HEK293 (cell line): ENCODE data around the gene MBD3L3.

Experiments
- IKZF3 ChIP-seq: fragments of 450-650 bp; IDR thresholded peaks from 2 replicates; pipeline ENCODE4 v1.5.0; 2018; ENCODE audit warnings: missing biosample characterization, mild to moderate bottlenecking, missing genetic modification characterization, moderate library complexity
- KLF1 ChIP-seq: fragments of 450-650 bp; formaldehyde crosslinking; IDR thresholded peaks from 2 replicates; pipeline ENCODE4 v1.5.1; 2016; ENCODE audit warnings: missing biosample characterization, missing genetic modification characterization
- KLF16 ChIP-seq: fragments of 450-650 bp; formaldehyde crosslinking; IDR thresholded peaks from 2 replicates; pipeline ENCODE4 v1.5.1; 2017; ENCODE audit warnings: missing biosample characterization, missing genetic modification characterization
- KLF9 ChIP-seq: fragments of 450-650 bp; formaldehyde crosslinking; IDR thresholded peaks from 2 replicates; pipeline ENCODE4 v1.5.1; 2016; ENCODE audit warnings: missing biosample characterization, missing genetic modification characterization, low read depth
- SP2 ChIP-seq: fragments of 450-650 bp; formaldehyde crosslinking; IDR thresholded peaks from 2 replicates; pipeline ENCODE4 v1.5.1; 2016; ENCODE audit warnings: missing biosample characterization, missing genetic modification characterization
- SP3 ChIP-seq: fragments of 450-650 bp; formaldehyde crosslinking; IDR thresholded peaks from 2 replicates; pipeline ENCODE4 v1.5.1; 2016; ENCODE audit warnings: missing biosample characterization, missing genetic modification characterization
- ZBTB11 ChIP-seq: fragments of 450-650 bp; formaldehyde crosslinking; conservative IDR thresholded peaks from 2 replicates; pipeline ENCODE4 v1.5.1; 2016; ENCODE audit warnings: low read depth, missing biosample characterization, missing genetic modification characterization
- ZBTB17 ChIP-seq: fragments of 450-650 bp; formaldehyde crosslinking; IDR thresholded peaks from 2 replicates; pipeline ENCODE4 v1.5.1; 2016; ENCODE audit warnings: missing biosample characterization, missing genetic modification characterization
- ZBTB26 ChIP-seq: fragments of 450-650 bp; formaldehyde crosslinking; optimal IDR thresholded peaks from 2 replicates; pipeline ENCODE3; 2016; ENCODE audit warnings: missing biosample characterization, mild to moderate bottlenecking, missing genetic modification characterization
- ZBTB48 ChIP-seq: fragments of 450-650 bp; formaldehyde crosslinking; IDR thresholded peaks from 2 replicates; pipeline ENCODE4 v1.5.1; 2016; ENCODE audit warnings: missing biosample characterization, missing genetic modification characterization
- ZEB2 ChIP-seq: fragments of 450-650 bp; formaldehyde crosslinking; IDR thresholded peaks from 2 replicates; pipeline ENCODE4 v1.5.1; 2016; ENCODE audit warnings: missing biosample characterization, missing genetic modification characterization
- ZFHX2 ChIP-seq: fragments of 450-650 bp; formaldehyde crosslinking; conservative IDR thresholded peaks from 2 replicates; pipeline ENCODE4 v1.5.1; 2016; ENCODE audit warnings: missing biosample characterization, missing genetic modification characterization
- ZFP37 ChIP-seq: fragments of 450-650 bp; formaldehyde crosslinking; IDR thresholded peaks from 2 replicates; pipeline ENCODE4 v1.5.1; 2016; ENCODE audit warnings: missing biosample characterization, missing genetic modification characterization
- ZNF239 ChIP-seq: fragments of 450-650 bp; formaldehyde crosslinking; IDR thresholded peaks from 2 replicates; pipeline ENCODE4 v1.5.1; 2016; ENCODE audit warnings: missing biosample characterization, missing genetic modification characterization
- ZNF24 ChIP-seq: fragments of 450-650 bp; formaldehyde crosslinking; IDR thresholded peaks from 2 replicates; pipeline ENCODE4 v1.5.1; 2016; ENCODE audit warnings: missing biosample characterization, missing genetic modification characterization
- ZNF335 ChIP-seq: fragments of 450-650 bp; formaldehyde crosslinking; conservative IDR thresholded peaks from 2 replicates; pipeline ENCODE4 v1.5.1; 2016; ENCODE audit warnings: missing biosample characterization, missing genetic modification characterization
- ZNF426 ChIP-seq: fragments of 450-650 bp; formaldehyde crosslinking; IDR thresholded peaks from 2 replicates; pipeline ENCODE4 v1.5.1; 2017; ENCODE audit warnings: missing biosample characterization, missing genetic modification characterization, mild to moderate bottlenecking, inconsistent platforms, moderate library complexity
- ZNF473 ChIP-seq: fragments of 450-650 bp; formaldehyde crosslinking; IDR thresholded peaks from 2 replicates; pipeline ENCODE4 v1.5.1; 2017; ENCODE audit warnings: missing biosample characterization, missing genetic modification characterization
- ZNF621 ChIP-seq: fragments of 450-650 bp; formaldehyde crosslinking; IDR thresholded peaks from 2 replicates; pipeline ENCODE4 v1.5.1; 2017; ENCODE audit warnings: missing biosample characterization, missing genetic modification characterization
- ZNF660 ChIP-seq: fragments of 450-650 bp; IDR thresholded peaks from 2 replicates; pipeline ENCODE4 v1.5.1; 2018; ENCODE audit warnings: missing biosample characterization, mild to moderate bottlenecking, missing genetic modification characterization
- ZNF664 ChIP-seq: fragments of 450-650 bp; formaldehyde crosslinking; IDR thresholded peaks from 2 replicates; pipeline ENCODE4 v1.5.1; 2016; ENCODE audit warnings: missing biosample characterization, missing genetic modification characterization
- ZNF76 ChIP-seq: fragments of 450-650 bp; formaldehyde crosslinking; IDR thresholded peaks from 2 replicates; pipeline ENCODE4; 2016; ENCODE audit warnings: low read depth, missing biosample characterization, missing genetic modification characterization, borderline replicate concordance
- ZNF843 ChIP-seq: fragments of 450-650 bp; formaldehyde crosslinking; IDR thresholded peaks from 2 replicates; pipeline ENCODE4 v1.5.1; 2016; ENCODE audit warnings: missing biosample characterization, missing genetic modification characterization
- ZSCAN16 ChIP-seq: fragments of 450-650 bp; formaldehyde crosslinking; IDR thresholded peaks from 2 replicates; pipeline ENCODE4 v1.5.1; 2016; ENCODE audit warnings: missing biosample characterization, missing genetic modification characterization
- TF ChIP-seq, protein P1 (sequence below): IDR thresholded peaks from 2 replicates; pipeline ENCODE4 v1.6.1; 2011; ENCODE audit warnings: mild to moderate bottlenecking, low read depth, low read length, borderline replicate concordance
- TF ChIP-seq, protein P2 (sequence below): fragments of 450-650 bp; formaldehyde crosslinking; IDR thresholded peaks from 2 replicates; pipeline ENCODE4 v1.5.1; 2016; ENCODE audit warnings: missing biosample characterization, missing genetic modification characterization
- TF ChIP-seq, protein P3 (sequence below): fragments of 450-650 bp; formaldehyde crosslinking; IDR thresholded peaks from 2 replicates; pipeline ENCODE4 v1.5.1; 2016; ENCODE audit warnings: missing biosample characterization, missing genetic modification characterization, low read depth
- TF ChIP-seq, protein P4 (sequence below): fragments of 450-650 bp; formaldehyde crosslinking; IDR thresholded peaks from 2 replicates; pipeline ENCODE4; 2016; ENCODE audit warnings: missing biosample characterization, missing genetic modification characterization

The MBD3L3 gene

GRCh38 chr19:7069042-7069903, 10.8 kb upstream of the MBD3L3 start, which contains the start of gene ZNF557 (continued):
- TF ChIP-seq ZBTB11 (peak; percentile 97), ZNF621 (tag by site-specific recombination) (no peak), SP3 (tag by site-specific recombination) (peak; percentile 95), SP2 (peak; percentile 95), ZFHX2 (tag by site-specific recombination) (peak; percentile 99), ZNF664 (tag by site-specific recombination) (no peak), ZNF473 (tag by site-specific recombination) (no peak), KLF1 (tag by site-specific recombination) (peak; percentile 66), IKZF3 (tag by site-specific recombination) (no peak), ZNF24 (tag by site-specific recombination) (no peak), ZSCAN16 (tag by site-specific recombination) (no peak), ZNF843 (tag by site-specific recombination) (peak; percentile 32; the same call in 1 of the 2 replicates), ZEB2 (tag by site-specific recombination) (no peak), ZNF76 (tag by site-specific recombination) (peak; percentile 57), ZBTB48 (no peak), ZBTB17 (tag by site-specific recombination) (peak; percentile 44), ZBTB26 (peak; percentile 49), ZNF239 (tag by site-specific recombination) (no peak), KLF9 (tag by site-specific recombination) (peak; percentile 90), ZNF660 (tag by site-specific recombination) (peak; percentile 74; the same call in 1 of the 2 replicates), ZNF426 (tag by site-specific recombination) (no peak), ZNF335 (tag by site-specific recombination) (peak; percentile 93), ZFP37 (tag by site-specific recombination) (0 out of 2 replicates have a peak, but pooled peaks have one; percentile 23), KLF16 (peak; percentile 66)
- TF ChIP-seq, protein P1, sequence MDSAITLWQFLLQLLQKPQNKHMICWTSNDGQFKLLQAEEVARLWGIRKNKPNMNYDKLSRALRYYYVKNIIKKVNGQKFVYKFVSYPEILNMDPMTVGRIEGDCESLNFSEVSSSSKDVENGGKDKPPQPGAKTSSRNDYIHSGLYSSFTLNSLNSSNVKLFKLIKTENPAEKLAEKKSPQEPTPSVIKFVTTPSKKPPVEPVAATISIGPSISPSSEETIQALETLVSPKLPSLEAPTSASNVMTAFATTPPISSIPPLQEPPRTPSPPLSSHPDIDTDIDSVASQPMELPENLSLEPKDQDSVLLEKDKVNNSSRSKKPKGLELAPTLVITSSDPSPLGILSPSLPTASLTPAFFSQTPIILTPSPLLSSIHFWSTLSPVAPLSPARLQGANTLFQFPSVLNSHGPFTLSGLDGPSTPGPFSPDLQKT = peak; percentile 85; the same call in 1 of the 2 replicates
- TF ChIP-seq, protein P2, sequence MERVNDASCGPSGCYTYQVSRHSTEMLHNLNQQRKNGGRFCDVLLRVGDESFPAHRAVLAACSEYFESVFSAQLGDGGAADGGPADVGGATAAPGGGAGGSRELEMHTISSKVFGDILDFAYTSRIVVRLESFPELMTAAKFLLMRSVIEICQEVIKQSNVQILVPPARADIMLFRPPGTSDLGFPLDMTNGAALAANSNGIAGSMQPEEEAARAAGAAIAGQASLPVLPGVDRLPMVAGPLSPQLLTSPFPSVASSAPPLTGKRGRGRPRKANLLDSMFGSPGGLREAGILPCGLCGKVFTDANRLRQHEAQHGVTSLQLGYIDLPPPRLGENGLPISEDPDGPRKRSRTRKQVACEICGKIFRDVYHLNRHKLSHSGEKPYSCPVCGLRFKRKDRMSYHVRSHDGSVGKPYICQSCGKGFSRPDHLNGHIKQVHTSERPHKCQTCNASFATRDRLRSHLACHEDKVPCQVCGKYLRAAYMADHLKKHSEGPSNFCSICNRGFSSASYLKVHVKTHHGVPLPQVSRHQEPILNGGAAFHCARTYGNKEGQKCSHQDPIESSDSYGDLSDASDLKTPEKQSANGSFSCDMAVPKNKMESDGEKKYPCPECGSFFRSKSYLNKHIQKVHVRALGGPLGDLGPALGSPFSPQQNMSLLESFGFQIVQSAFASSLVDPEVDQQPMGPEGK (tag by site-specific recombination) = peak; percentile 88
- TF ChIP-seq, protein P3, sequence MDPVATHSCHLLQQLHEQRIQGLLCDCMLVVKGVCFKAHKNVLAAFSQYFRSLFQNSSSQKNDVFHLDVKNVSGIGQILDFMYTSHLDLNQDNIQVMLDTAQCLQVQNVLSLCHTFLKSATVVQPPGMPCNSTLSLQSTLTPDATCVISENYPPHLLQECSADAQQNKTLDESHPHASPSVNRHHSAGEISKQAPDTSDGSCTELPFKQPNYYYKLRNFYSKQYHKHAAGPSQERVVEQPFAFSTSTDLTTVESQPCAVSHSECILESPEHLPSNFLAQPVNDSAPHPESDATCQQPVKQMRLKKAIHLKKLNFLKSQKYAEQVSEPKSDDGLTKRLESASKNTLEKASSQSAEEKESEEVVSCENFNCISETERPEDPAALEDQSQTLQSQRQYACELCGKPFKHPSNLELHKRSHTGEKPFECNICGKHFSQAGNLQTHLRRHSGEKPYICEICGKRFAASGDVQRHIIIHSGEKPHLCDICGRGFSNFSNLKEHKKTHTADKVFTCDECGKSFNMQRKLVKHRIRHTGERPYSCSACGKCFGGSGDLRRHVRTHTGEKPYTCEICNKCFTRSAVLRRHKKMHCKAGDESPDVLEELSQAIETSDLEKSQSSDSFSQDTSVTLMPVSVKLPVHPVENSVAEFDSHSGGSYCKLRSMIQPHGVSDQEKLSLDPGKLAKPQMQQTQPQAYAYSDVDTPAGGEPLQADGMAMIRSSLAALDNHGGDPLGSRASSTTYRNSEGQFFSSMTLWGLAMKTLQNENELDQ = no peak
- TF ChIP-seq, protein P4, sequence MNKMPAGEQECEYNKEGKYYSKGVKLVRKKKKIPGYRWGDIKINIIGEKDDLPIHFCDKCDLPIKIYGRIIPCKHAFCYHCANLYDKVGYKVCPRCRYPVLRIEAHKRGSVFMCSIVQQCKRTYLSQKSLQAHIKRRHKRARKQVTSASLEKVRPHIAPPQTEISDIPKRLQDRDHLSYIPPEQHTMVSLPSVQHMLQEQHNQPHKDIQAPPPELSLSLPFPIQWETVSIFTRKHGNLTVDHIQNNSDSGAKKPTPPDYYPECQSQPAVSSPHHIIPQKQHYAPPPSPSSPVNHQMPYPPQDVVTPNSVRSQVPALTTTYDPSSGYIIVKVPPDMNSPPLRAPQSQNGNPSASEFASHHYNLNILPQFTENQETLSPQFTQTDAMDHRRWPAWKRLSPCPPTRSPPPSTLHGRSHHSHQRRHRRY (tag by site-specific recombination) = no peak
